Measurements from ENCODE around the gene FARP1. TPM values are rescaled to one million over a fixed set of nuclear protein-coding genes. Genes with fewer than 3 reads are reported as not detected.

Gene FARP1
- polyA plus RNA-seq, 3 donors: 8.3 to 20.7 (median 9.6) TPM

- no peak overlapping the region for H3K27ac ChIP-seq (ENCODE audit: low read depth, low read length)
- 90 to 91% (median 90%) methylated on average over 5 of the region's 5 CpGs for WGBS, 3 donors
These were observed 228.7 kb downstream of the FARP1 start for GRCh38 chr13:98371516-98372023.

- 57 to 89% (median 86%) methylated on average over 8 of the region's 8 CpGs for WGBS, 3 donors
- no peak overlapping the region for H3K27ac ChIP-seq (ENCODE audit: low read depth, low read length)
These were observed 230.0 kb downstream of the FARP1 start for GRCh38 chr13:98372876-98373275.

- WGBS, 3 donors: 77 to 96% (median 90%) methylated on average over 1 of the region's 1 CpG
These were observed 231.9 kb downstream of the FARP1 start for GRCh38 chr13:98374750-98375149.

DNA sequence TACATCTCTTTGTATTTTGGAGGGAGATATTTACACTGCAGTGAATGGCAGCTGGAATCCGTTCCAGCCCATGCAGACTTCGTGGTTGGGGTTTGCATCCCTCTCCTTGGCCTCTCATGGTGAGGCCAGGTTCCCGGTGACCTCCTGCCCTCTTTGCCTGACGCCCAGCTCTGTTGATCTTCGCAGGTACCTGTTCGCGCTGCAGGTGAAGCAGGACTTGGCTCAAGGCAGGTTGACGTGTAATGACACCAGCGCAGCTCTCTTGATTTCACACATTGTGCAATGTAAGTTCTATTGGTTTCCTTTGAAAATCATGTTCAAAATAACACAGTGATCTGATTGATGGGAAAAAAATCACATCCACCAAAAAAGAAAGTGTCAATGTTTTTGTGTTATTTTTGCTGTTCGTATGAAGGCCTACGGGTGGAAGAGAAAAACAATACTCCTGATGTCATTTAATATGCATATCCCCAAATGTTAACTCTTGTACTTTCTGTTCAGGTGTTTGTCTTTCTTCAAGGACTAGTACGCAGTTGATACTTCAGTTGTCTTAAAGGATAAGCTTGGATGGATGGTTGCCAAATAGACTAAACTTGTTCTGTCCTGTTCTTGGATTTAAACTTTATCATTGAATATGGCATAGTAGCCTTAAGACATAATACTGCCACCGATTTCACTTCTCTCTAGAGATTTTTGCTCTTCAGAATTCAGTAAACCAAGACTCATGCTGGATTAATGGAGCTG lies 234.9 kb downstream of the FARP1 start:
- H3K27ac ChIP-seq (ENCODE audit: low read depth, low read length): no peak overlapping the region
- 82 to 95% (median 94%) methylated on average over 13 of the region's 13 CpGs for WGBS, 3 donors

More at GRCh38 chr13:98374750-98375149, 231.9 kb downstream of the FARP1 start:
- H3K27ac ChIP-seq (ENCODE audit: low read depth, low read length): no peak overlapping the region

DNA sequence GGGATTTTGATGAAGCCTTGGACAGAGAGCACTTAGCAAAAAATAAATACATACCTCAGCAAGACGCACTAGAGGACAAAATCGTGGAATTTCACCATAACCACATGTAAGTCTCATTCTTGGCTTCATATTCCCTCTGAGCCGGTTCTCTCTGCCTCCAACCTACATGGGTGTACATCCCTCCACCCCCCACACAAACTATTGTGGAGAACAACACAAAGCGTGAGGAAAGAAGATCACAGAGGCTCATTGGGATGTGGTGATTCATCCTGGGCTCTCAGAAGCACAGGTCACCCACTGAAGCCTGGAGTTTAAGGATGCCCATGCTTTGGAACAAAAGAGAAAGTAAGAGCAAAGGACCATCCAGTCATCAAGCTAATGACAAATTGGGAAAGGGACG lies 241.8 kb downstream of the FARP1 start:
- 91% methylated on average over 5 of the region's 5 CpGs for WGBS, 3 donors
- no peak overlapping the region for H3K27ac ChIP-seq (ENCODE audit: low read depth, low read length)

GRCh38 chr13:98385606-98386005 lies 242.7 kb downstream of the FARP1 start:
- H3K27ac ChIP-seq (ENCODE audit: low read depth, low read length): no peak overlapping the region
- WGBS, 3 donors: 58 to 98% (median 95%) methylated on average over 10 of the region's 10 CpGs

DNA sequence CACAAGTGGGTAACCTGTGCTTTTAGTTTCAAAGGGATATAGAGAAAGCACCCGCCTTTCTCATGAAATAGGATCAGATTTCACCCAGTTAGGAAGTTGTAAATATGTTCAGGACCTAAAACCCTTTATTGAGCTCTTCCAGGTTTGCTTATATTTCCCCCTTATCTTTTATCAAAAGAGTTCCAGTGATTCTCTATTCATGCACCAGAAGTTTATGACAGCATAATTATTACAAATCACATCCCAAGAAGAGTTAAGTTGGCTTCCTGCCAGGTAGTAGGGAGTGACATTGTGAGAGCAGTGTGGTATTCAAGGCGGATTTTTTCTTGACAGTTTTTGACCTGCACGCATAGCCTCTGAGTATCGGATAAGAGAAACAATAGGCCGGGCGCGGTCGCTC lies 243.7 kb downstream of the FARP1 start:
- WGBS, 3 donors: 84 to 96% (median 89%) methylated on average over 8 of the region's 8 CpGs

DNA sequence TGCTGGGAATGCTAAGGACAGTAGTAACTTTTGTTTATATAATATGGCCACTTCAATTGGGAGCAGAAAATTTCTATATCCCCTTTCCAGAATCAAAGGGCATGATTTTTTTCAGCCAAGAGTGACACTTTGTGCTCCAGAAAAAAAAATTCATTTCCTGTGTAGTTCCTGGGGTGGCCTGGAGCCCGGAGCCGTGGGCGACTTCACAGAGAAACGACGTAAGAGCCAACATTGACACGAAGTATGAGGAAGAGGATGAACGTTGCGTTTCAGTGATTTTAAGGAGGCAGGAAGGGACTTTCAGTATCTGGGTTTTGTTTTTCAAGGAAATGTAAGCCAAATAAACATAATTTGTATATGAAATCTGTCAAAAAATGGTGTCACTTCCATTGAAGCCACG lies 246.4 kb downstream of the FARP1 start:
- no peak overlapping the region for H3K27ac ChIP-seq (ENCODE audit: low read depth, low read length)
- 39 to 76% (median 59%) methylated on average over 9 of the region's 9 CpGs for WGBS, 3 donors

More for the DNA sequence above, 243.7 kb downstream of the FARP1 start:
- no peak overlapping the region for H3K27ac ChIP-seq (ENCODE audit: low read depth, low read length)

- no peak overlapping the region for H3K27ac ChIP-seq (ENCODE audit: low read depth, low read length)
- 80 to 86% (median 81%) methylated on average over 11 of the region's 11 CpGs for WGBS, 3 donors
These were observed 247.3 kb downstream of the FARP1 start for GRCh38 chr13:98390086-98390715.

GRCh38 chr13:98393873-98394272 lies 251.0 kb downstream of the FARP1 start:
- 83 to 91% (median 85%) methylated on average over 11 of the region's 11 CpGs for WGBS, 3 donors
- no peak overlapping the region for H3K27ac ChIP-seq (ENCODE audit: low read depth, low read length)

DNA sequence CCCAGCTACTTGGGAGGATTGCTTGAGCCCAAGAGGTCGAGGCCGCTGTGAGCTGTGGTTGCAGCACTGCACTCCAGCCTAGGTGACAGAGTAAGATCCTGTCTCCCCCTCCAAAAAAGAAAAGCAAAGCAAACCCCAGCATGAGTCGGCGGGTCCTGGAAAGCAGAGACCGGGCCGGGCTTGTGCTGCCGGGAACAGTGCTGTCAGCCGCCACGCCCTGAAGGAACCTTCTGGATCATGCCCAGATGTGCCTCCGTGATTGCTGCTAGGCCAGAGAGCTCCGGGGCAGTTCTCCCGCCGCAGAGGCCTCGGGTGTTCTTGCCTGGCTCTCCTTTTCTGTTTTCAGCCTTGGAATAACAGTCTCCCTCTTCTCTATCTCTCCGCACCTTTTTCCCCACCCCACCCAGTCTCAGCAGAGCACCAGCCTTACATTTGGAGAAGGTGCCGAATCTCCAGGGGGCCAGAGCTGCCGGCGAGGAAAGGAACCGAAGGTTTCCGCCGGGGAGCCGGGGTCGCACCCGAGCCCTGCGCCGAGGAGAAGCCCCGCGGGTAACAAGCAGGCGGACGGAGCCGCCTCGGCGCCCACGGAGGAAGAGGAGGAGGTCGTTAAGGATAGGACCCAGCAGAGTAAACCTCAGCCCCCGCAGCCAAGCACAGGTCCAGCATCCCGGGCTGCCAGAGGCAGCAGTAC lies 252.1 kb downstream of the FARP1 start:
- WGBS, 3 donors: 93 to 94% (median 94%) methylated on average over 37 of the region's 37 CpGs
- no peak overlapping the region for H3K27ac ChIP-seq (ENCODE audit: low read depth, low read length)

- H3K27ac ChIP-seq (ENCODE audit: low read depth, low read length): no peak overlapping the region
These were observed 253.3 kb downstream of the FARP1 start for GRCh38 chr13:98396071-98396710.

GRCh38 chr13:98397221-98397620 lies 254.3 kb downstream of the FARP1 start:
- WGBS, 3 donors: 89 to 95% (median 90%) methylated on average over 1 of the region's 1 CpG
- H3K27ac ChIP-seq (ENCODE audit: low read depth, low read length): no peak overlapping the region

More at GRCh38 chr13:98396071-98396710, 253.3 kb downstream of the FARP1 start:
- 84 to 93% (median 91%) methylated on average over 16 of the region's 16 CpGs for WGBS, 3 donors

- 87 to 90% (median 89%) methylated on average over 7 of the region's 7 CpGs for WGBS, 3 donors
- no peak overlapping the region for H3K27ac ChIP-seq (ENCODE audit: low read depth, low read length)
These were observed 255.0 kb downstream of the FARP1 start for GRCh38 chr13:98397861-98398260.

GRCh38 chr13:98398581-98398980 lies 255.7 kb downstream of the FARP1 start:
- 86 to 92% (median 88%) methylated on average over 5 of the region's 5 CpGs for WGBS, 3 donors
- H3K27ac ChIP-seq (ENCODE audit: low read depth, low read length): no peak overlapping the region

- WGBS, 3 donors: 71 to 85% (median 78%) methylated on average over 4 of the region's 4 CpGs
- H3K27ac ChIP-seq (ENCODE audit: low read depth, low read length): no peak overlapping the region
These were observed 256.9 kb downstream of the FARP1 start for GRCh38 chr13:98399756-98400155.

- 86 to 90% (median 87%) methylated on average over 13 of the region's 13 CpGs for WGBS, 3 donors
- no peak overlapping the region for H3K27ac ChIP-seq (ENCODE audit: low read depth, low read length)
These were observed 259.0 kb downstream of the FARP1 start for GRCh38 chr13:98401934-98402333.

DNA sequence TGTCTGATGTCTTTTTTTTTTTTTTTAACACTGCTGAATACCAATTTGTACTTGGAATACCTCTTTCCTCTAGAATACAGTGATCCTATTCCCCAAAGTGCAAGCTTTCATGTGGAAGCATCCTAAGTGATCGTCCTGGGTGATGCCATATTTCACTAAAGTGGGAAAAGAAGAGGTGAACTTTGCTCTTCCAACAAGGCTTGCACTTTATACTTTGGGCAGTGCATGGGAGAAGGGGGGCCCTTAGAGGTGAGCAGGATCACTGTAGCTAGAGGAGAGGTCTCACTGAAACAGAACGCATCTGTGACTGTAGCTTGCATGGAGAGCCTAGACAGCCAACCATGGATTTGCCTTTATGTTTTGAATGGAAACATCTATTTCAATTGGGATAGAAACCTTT lies 260.2 kb downstream of the FARP1 start:
- WGBS, 3 donors: 95 to 98% (median 98%) methylated on average over 2 of the region's 2 CpGs
- H3K27ac ChIP-seq (ENCODE audit: low read depth, low read length): no peak overlapping the region
